ENCODE measurements around the gene KRTAP10-4.
A peak's percentile ranks its signal among the peaks of the same experiment; 100 is the strongest.
"Not testable (repeated sequence)": the region's sequence is repeated elsewhere in the genome, so short reads cannot be mapped to it uniquely, and the experiment has no call there.

The KRTAP10-4 gene

DNA sequence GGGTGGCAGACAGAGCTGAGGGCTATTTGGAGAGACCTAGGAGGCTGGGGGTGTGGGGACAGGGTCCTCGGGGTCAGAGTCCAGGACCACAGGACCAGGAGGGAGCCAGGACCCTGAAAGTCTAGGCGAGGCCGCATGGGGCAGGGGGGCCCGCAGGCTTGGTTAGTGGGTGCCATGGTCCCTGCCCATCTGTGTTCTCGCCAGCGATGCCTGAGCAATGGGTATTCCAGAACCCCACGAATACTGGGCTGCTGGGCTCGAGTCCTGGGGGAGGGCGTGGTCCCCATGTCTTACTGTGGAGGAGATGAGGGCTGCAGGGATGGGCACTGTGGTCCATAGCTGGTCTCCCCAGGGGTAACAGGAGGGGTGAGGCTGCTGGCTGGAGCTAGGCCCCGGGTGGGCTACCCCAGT lies 16.8 kb downstream of the KRTAP10-4 start:
- Mint-ChIP-seq H3K4me3 (no peak overlapping the region), H3K27me3 (peaks cover 48% of the 10 kb centered on the region), H3K4me1 (no peaks in the 10 kb centered on the region), H3K9me3 (no peaks in the 10 kb centered on the region), H3K27ac (no peak overlapping the region), H3K36me3 (peaks cover 3% of the 10 kb centered on the region)
- DNase-seq, result no peak
- CTCF ChIA-PET, result no interaction called here

DNA sequence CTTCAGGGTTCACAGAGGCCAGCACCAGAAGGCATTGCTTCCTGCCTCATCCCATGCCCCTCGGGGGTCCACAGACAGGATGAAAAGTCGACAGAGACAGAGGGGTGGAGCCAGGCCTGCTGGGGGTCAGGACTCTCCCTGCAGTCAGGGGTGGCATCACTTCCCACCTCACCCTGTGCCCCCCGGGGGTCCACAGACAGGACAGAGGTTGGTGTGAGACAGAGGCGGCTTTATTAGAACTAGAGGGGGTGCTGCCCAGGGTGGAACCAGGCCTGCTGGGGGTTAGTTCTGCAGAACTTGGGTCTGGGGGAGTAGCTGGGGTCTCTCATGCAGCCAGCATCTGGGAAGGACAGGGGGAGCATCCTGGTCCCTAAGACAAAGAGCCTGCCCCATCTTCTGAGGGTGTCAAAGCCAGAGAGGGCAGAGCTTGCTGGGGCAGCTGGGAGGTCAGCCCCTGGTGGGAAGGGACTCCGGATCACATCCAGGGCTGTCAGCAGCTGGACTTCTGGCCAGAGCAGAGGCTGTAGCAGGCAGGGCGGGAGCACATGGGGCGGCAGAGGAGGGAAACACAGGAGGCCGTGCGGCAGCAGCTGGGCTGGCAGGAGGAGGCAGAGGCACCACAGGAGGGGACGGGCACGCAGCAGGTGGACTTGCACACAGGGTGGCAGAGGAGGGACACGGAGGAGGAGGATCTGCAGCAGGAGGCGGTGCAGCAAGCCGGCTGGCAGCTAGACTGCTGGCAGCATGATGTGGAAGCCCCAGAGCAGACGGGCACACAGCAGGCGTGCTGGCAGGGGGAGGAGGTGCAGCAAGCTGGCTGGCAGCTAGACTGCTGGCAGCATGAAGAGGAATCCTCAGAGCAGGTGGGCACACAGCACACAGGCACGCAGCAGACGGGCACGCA lies 17.6 kb downstream of the KRTAP10-4 start:
- H3K36me3 Mint-ChIP-seq, H3K27ac Mint-ChIP-seq, H3K9me3 Mint-ChIP-seq, CTCF ChIA-PET, H3K4me1 Mint-ChIP-seq, H3K4me3 Mint-ChIP-seq, DNase-seq: not testable (repeated sequence)
- H3K27me3 Mint-ChIP-seq, result peaks cover 42% of the 10 kb centered on the region

DNA sequence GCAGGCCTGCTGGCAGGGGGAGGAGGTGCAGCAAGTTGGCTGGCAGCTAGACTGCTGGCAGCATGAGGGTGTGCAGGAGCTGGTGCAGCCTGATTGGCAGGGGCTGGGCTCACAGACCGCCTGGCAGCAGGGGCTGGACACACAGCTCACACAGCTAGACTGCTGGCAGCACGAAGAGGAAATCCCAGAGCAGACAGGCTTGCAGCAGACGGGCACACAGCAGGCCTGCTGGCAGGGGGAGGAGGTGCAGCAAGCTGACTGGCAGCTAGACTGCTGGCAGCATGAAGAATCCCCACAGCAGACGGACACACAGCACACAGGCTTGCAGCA lies 18.2 kb downstream of the KRTAP10-4 start:
- H3K36me3 Mint-ChIP-seq, H3K27ac Mint-ChIP-seq, CTCF ChIA-PET, DNase-seq, H3K4me3 Mint-ChIP-seq, H3K9me3 Mint-ChIP-seq, H3K4me1 Mint-ChIP-seq: not testable (repeated sequence)
- peaks cover 38% of the 10 kb centered on the region for H3K27me3 Mint-ChIP-seq

DNA sequence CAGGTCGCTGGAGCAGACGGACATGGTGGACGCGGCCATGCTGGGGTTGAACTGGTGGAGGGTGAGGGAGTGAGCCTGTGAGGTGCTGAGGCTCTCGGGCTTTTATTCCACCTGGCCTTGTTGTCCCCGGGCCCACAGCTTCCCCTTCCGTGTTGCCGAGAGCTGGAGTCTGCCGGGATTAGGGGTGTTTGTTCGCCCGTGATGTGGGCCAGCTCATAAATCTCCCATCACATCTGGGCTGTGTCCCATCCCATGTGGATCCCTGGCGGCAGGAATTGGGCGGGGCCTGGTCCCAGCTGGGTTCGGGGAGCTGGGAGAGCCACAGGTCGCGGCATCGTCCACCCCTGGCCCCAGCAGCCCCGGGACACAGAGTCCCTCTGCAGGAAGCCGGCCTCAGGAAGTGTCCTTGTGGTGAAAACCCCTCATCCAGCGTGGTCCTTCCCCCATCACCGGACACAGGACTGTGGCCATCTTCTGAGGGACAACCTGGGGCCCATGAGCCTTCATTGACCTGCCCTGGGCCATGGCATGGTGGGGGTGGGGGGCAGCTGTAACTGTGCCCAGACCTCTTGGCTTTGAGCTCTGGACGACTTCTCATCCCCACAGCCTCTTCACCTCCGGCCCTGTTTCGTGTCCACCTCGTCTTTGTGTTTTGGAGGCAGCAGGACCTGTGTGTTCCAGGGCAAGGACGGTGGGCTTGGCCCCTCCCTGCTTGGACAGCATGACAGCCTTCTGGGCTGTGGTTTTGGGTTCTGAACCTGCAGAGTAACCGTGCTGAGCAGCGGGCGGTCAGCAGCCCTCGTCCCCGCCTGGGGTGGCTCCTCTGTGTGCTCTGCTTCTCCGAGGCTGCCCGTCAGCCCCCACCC lies 19.1 kb downstream of the KRTAP10-4 start, which contains the start of gene KRTAP10-6:
KRTAP10-6 (minus strand) TSS at position 60 of the 866 bp plus-strand sequence; CDS start at position 39, 21 bp downstream.
- Mint-ChIP-seq H3K4me3 (no peak within 1 kb of the TSS), H3K36me3 (no peaks in the 10 kb centered on the region), H3K27me3 (peaks cover 34% of the 10 kb centered on the region), H3K4me1 (no peaks in the 10 kb centered on the region), H3K9me3 (no peaks in the 10 kb centered on the region), H3K27ac (no peak within 1 kb of the TSS)
- DNase-seq, result no peak
- CTCF ChIA-PET, result no interaction called here

DNA sequence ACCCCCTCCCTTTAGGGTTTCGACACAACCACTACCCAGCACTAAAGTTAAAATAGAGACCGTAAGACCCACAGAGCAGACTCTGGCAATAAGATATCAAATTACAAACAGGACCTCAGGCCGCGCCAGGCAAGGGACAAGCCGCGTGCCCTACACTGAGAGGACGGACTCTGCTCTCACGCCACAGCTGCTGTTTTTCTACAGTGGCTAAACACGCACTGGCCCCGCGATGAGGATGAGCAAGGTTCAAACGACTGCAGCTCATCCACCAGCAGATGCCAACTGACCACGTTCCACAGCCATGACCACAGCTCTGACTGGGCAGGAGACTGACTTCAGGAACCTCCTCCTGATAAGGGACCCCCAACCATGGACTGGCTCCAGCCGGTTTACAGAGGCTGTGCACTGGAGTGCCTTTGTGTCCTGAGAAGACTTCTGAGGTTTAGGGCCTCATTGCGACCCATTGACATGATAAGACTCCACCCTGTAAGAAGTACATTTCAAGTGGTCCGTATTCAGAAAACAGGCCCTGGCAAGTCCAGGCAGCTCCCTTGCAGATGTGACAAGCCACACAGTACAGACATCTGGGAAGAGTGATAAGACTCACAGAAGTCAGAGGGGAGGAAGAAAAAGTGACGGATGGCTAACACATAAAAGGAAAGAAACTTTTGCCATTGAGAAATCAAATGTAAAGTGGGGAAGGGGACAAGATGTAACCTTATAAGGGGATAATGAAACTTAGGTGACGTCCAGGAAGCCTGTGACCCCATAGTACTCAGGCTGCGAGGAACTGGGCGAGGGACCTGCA lies 20.3 kb downstream of the KRTAP10-4 start:
- no peaks in the 10 kb centered on the region for H3K36me3 Mint-ChIP-seq
- H3K27ac Mint-ChIP-seq, result no peak overlapping the region
- H3K9me3 Mint-ChIP-seq, result no peaks in the 10 kb centered on the region
- H3K27me3 Mint-ChIP-seq, result peaks cover 38% of the 10 kb centered on the region
- no peaks in the 10 kb centered on the region for H3K4me1 Mint-ChIP-seq
- DNase-seq, result no peak
- no peak overlapping the region for H3K4me3 Mint-ChIP-seq
- CTCF ChIA-PET, result no interaction called here

DNA sequence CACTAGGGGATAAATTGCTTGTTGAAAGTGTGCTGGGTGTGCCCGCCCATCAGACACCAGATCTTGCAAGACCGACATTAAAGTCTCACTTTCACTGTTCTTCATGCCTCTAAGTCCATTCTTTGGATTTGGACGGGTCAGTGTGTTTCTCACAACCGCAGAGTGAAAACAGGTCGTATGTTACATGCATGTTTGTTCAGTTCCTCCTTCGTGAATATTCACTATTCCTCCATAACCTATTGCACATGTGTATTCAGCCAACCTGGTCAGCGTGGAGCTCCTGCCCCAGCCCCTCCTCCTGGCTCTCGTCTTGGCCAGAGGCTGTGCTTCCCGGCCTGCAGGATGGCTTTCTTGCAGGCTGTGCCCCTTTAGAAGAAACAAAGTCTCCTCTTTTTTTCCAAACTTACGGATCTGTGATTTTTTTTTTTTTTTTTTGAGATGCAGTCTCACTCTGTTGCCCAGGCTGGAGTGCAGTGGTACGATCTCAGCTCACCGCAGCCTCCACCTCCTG lies 20.9 kb downstream of the KRTAP10-4 start:
- DNase-seq, result no peak
- CTCF ChIA-PET, result no interaction called here
- no peaks in the 10 kb centered on the region for H3K4me1 Mint-ChIP-seq
- H3K36me3 Mint-ChIP-seq, result no peaks in the 10 kb centered on the region
- H3K27ac Mint-ChIP-seq, result peak overlapping the region; percentile 37
- no peak overlapping the region for H3K4me3 Mint-ChIP-seq
- no peaks in the 10 kb centered on the region for H3K9me3 Mint-ChIP-seq
- peaks cover 36% of the 10 kb centered on the region for H3K27me3 Mint-ChIP-seq

DNA sequence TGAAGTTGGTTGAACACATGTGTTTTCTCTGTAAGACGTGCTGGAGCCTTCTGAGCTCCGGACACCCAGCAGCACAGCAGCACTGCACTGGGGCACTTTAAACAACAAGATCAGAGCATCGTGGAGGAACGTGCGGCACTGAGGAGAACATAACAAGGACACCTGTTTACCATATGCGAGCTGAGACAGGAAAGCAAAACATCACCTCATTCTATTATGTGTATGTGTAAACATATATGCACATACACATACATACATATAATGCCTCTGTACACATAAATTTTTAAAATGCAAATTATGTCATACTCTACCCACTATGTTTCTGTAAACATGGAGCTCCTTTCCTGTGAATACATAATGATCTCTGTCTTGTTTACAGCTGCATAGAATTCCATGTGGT lies 22.0 kb downstream of the KRTAP10-4 start:
- Mint-ChIP-seq H3K9me3 (no peaks in the 10 kb centered on the region), H3K27me3 (peaks cover 33% of the 10 kb centered on the region), H3K4me3 (no peak overlapping the region), H3K36me3 (no peaks in the 10 kb centered on the region), H3K4me1 (no peaks in the 10 kb centered on the region), H3K27ac (no peak overlapping the region)
- CTCF ChIA-PET, result no interaction called here
- no peak for DNase-seq

DNA sequence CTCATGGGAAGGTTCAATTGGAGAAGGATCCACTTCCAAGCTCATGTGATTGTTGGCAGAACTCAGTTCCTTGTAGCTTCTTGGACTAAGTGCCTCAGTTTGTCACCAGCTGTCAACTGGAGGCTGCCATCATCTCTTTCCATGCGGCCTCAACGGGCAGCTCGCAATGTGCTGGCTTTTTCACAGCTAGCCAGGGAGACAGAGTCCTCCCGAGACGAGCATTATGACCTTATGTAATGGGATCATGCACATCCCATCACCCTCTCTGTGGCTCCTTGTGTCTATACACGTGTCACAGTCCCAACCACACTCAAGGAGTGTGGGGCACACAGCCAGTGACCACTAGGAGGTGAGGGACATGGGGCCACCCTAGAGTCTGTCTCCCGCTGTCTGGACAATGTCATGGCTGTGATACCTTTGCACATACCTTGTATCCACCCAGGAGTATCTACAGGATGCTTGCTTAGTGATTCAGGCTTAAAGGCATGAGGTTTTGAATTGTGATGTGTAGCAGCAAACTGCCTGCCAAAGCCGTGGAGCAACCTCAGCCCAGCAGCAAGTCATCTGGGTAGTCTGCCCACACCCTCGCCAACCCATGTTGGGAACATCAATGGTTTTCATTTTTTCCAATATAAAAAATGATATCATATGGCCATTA lies 22.7 kb downstream of the KRTAP10-4 start:
- Mint-ChIP-seq H3K27ac (no peak overlapping the region), H3K4me1 (no peaks in the 10 kb centered on the region), H3K9me3 (no peaks in the 10 kb centered on the region), H3K36me3 (no peaks in the 10 kb centered on the region), H3K4me3 (no peak overlapping the region), H3K27me3 (peaks cover 31% of the 10 kb centered on the region)
- CTCF ChIA-PET, result interaction anchor here (1.1 kb wide), 1 partner anchor 11 kb away, joined by 3 read pairs; no protein-coding TSS in a partner anchor
- DNase-seq, result no peak

DNA sequence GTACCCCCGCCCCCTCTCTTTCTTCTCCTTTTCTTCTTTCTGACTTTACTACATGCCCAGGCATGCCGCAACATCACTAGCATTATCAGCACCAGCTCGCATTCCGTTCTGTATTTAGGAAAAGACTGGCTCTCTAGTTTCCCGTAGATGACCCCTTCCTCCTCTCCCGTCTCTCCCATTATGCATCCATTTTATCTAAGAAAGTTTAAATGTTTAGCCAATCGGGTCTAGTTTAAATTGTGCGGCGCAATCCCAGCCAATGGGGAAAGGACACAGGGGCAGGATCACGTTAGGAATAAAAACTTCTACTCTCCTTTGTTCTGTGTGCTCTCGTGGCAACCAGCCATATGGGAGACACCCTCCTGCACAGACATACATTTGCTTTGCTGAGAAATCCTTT lies 24.5 kb downstream of the KRTAP10-4 start:
- Mint-ChIP-seq H3K4me1 (no peaks in the 10 kb centered on the region), H3K36me3 (no peaks in the 10 kb centered on the region), H3K27me3 (peaks cover 31% of the 10 kb centered on the region), H3K27ac (no peak overlapping the region), H3K9me3 (no peaks in the 10 kb centered on the region), H3K4me3 (no peak overlapping the region)
- no peak for DNase-seq
- CTCF ChIA-PET, result no interaction called here

DNA sequence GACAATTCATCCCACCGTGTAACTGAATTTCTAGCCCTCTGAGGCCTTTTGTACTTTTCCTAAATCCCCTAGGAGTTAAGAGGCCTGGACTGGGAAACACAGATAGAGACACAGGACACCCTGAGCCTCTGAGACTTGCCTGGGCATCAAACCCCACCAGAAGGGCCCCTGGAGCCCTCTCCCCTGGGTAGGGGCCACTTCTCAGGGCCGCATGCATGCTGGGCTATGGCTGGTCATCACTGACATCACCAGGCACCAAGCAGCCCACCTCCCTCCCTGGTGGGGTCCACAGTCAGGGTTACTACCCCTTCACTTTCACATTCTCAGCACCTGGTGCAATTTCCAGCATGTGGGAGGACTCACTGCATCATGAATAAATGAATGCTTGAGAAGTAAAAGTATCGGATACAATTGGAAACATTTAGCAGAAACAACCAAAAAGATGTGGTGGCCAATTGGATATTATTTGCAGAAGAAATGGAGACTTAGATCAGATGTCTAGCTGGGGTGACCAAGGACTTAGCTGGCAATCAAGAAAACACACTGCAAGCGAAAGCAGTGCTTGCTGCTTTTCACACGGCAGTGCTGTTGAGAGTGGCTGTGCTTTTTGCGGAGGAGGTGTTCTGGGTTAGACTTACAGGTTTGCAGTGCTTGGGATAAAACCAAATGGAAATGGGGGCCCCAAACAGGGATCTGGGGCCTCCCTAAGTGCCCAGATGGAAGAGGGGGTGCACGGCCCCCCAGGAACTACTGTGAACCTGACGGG lies 25.9 kb downstream of the KRTAP10-4 start:
- Mint-ChIP-seq H3K27me3 (peaks cover 37% of the 10 kb centered on the region), H3K27ac (no peak overlapping the region), H3K4me3 (no peak overlapping the region), H3K9me3 (no peaks in the 10 kb centered on the region), H3K36me3 (no peaks in the 10 kb centered on the region), H3K4me1 (no peaks in the 10 kb centered on the region)
- CTCF ChIA-PET, result no interaction called here
- DNase-seq, result no peak

DNA sequence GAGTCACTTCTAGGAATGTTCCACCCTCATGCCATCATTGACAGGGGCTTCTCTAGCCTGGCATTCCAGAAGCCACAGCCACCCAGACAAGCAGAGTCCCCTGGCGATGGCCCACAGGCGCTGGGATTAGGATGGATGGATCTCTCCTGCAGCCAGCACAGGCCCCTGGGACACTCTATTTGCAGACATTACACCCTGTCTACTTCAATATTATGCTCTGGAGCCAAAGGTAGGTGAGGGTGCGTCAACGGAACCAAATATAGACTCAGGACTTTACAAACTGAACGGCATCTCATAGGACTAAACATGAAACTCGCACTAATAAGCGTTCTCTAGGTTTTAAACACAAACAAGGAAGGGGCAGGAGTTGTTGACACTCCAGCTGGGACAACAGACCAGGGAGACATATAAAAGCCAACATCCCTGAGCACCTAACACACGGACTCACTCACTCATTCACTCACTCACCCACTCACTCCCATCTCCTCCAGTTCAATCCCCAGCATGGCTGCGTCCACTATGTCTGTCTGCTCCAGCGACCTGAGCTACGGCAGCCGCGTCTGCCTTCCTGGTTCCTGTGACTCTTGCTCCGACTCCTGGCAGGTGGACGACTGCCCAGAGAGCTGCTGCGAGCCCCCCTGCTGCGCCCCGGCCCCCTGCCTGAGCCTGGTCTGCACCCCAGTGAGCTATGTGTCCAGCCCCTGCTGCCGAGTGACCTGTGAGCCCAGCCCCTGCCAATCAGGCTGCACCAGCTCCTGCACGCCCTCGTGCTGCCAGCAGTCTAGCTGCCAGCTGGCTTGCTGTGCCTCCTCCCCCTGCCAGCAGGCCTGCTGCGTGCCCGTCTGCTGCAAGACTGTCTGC lies 26.8 kb downstream of the KRTAP10-4 start, which contains the start of gene KRTAP10-7:
KRTAP10-7 (plus strand) TSS at position 480 of the 861 bp plus-strand sequence; CDS start at position 505, 25 bp downstream.
- CTCF ChIA-PET, result interaction anchor here (0.5 kb wide), 1 partner anchor 99 kb away, joined by 3 read pairs; no protein-coding TSS in a partner anchor
- not testable (repeated sequence) for H3K4me1 Mint-ChIP-seq, H3K27ac Mint-ChIP-seq

DNA sequence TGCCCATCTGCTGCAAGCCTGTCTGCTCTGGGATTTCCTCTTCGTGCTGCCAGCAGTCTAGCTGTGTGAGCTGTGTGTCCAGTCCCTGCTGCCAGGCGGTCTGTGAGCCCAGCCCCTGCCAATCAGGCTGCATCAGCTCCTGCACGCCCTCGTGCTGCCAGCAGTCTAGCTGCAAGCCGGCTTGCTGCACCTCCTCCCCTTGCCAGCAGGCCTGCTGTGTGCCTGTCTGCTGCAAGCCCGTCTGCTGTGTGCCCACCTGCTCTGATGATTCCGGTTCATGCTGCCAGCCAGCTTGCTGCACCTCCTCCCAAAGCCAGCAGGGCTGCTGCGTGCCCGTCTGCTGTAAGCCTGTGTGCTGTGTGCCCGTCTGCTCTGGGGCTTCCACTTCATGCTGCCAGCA lies 27.6 kb downstream of the KRTAP10-4 start:
- not testable (repeated sequence) for H3K27ac Mint-ChIP-seq, H3K9me3 Mint-ChIP-seq, H3K4me3 Mint-ChIP-seq, DNase-seq, H3K36me3 Mint-ChIP-seq, H3K4me1 Mint-ChIP-seq
- CTCF ChIA-PET, result interaction anchor here (0.5 kb wide), 1 partner anchor 98 kb away, joined by 3 read pairs; no protein-coding TSS in a partner anchor
- peaks cover 42% of the 10 kb centered on the region for H3K27me3 Mint-ChIP-seq

More for the DNA sequence above, 26.8 kb downstream of the KRTAP10-4 start, which contains the start of gene KRTAP10-7:
- H3K27me3 Mint-ChIP-seq, result peaks cover 40% of the 10 kb centered on the region
- not testable (repeated sequence) for H3K4me3 Mint-ChIP-seq, DNase-seq, H3K9me3 Mint-ChIP-seq, H3K36me3 Mint-ChIP-seq
